HEK293 (cell line): ENCODE results near the gene LRRC74B.
A peak's percentile ranks its signal among the peaks of the same experiment; 100 is the strongest.

Source experiments
- CTCF ChIA-PET: fragments of 350-600 bp; formaldehyde crosslinking; extraction: SDS; loops from one replicate; lab custom pipeline; 2021; ENCODE audit warnings: antibody characterized with exemption; lab: Yijun Ruan, JAX
- POLR2A ChIA-PET: fragments of 300-600 bp; formaldehyde crosslinking; extraction: SDS; loops from one replicate; lab custom pipeline; 2020; ENCODE audit warnings: antibody characterized with exemption, inconsistent platforms; lab: Yijun Ruan, JAX
- H3K27ac ChIP-seq: fragments of 200-500 bp; sonication (Bioruptor generic); 2 replicates; pipeline ENCODE4 v1.5.1; 2014; ENCODE audit warnings: low read depth, low read length, control low read depth, inconsistent platforms; ENCODE audit errors: extremely low read depth
- H3K36me3 ChIP-seq, 2 experiments: fragments of 200-500 bp in 1 of 2; sonication (Bioruptor generic) in 1 of 2; 1 replicate in 1 of 2; 2 replicates in 1 of 2; pipeline ENCODE4 v1.5.1; 2014 to 2017; ENCODE audit warnings: inconsistent platforms in 2 of 2, low read length in 2 of 2; ENCODE audit not compliant: control insufficient read depth in 2 of 2, insufficient read depth in 1 of 2
- H3K4me1 ChIP-seq: fragments of 200-500 bp; sonication (Bioruptor generic); 2 replicates; pipeline ENCODE4 v1.5.1; 2014; ENCODE audit warnings: mild to moderate bottlenecking, low read length, inconsistent platforms; ENCODE audit not compliant: control insufficient read depth, insufficient read depth
- H3K4me3 ChIP-seq: 2 replicates; pipeline ENCODE4 v1.5.1; 2011; ENCODE audit warnings: low read depth, mild to moderate bottlenecking, control low read depth, low read length, moderate library complexity
- H3K9me3 ChIP-seq: fragments of 200-500 bp; sonication (Bioruptor generic); 2 replicates; pipeline ENCODE4 v1.5.1; 2014; ENCODE audit warnings: low read depth, low read length, inconsistent platforms; ENCODE audit not compliant: control insufficient read depth, insufficient read depth
- GLI4 ChIP-seq: fragments of 450-650 bp; formaldehyde crosslinking; IDR thresholded peaks from 2 replicates; pipeline ENCODE4 v1.5.1; 2016; ENCODE audit warnings: missing biosample characterization, missing genetic modification characterization
- GLIS2 ChIP-seq: fragments of 450-650 bp; formaldehyde crosslinking; IDR thresholded peaks from 2 replicates; pipeline ENCODE4 v1.5.1; 2016; ENCODE audit warnings: missing biosample characterization, missing genetic modification characterization
- KLF9 ChIP-seq: fragments of 450-650 bp; formaldehyde crosslinking; IDR thresholded peaks from 2 replicates; pipeline ENCODE4 v1.5.1; 2016; ENCODE audit warnings: missing biosample characterization, missing genetic modification characterization, low read depth
- MEIS1 ChIP-seq: sonication (generic); formaldehyde crosslinking; IDR thresholded peaks from 2 replicates; pipeline ENCODE4 v1.8.1; 2022; ENCODE audit warnings: missing genetic modification reagents, mild to moderate bottlenecking, borderline replicate concordance
- MYNN ChIP-seq: fragments of 450-650 bp; formaldehyde crosslinking; IDR thresholded peaks from 2 replicates; pipeline ENCODE4 v1.5.1; 2016; ENCODE audit warnings: missing biosample characterization, missing genetic modification characterization, borderline replicate concordance
- MZF1 ChIP-seq: fragments of 450-650 bp; formaldehyde crosslinking; IDR thresholded peaks from 2 replicates; pipeline ENCODE4 v1.5.1; 2017; ENCODE audit warnings: missing biosample characterization, missing genetic modification characterization, borderline replicate concordance
- PRDM1 ChIP-seq: fragments of 450-650 bp; formaldehyde crosslinking; IDR thresholded peaks from 2 replicates; pipeline ENCODE4; 2016; ENCODE audit warnings: missing biosample characterization, missing genetic modification characterization
- REST ChIP-seq: fragments of 450-650 bp; formaldehyde crosslinking; IDR thresholded peaks from 2 replicates; pipeline ENCODE4 v1.5.1; 2016; ENCODE audit warnings: missing biosample characterization, missing genetic modification characterization
- ZBTB17 ChIP-seq: fragments of 450-650 bp; formaldehyde crosslinking; IDR thresholded peaks from 2 replicates; pipeline ENCODE4 v1.5.1; 2016; ENCODE audit warnings: missing biosample characterization, missing genetic modification characterization
- ZBTB26 ChIP-seq: fragments of 450-650 bp; formaldehyde crosslinking; optimal IDR thresholded peaks from 2 replicates; pipeline ENCODE3; 2016; ENCODE audit warnings: missing biosample characterization, mild to moderate bottlenecking, missing genetic modification characterization
- ZBTB8A ChIP-seq: fragments of 450-650 bp; formaldehyde crosslinking; IDR thresholded peaks from 2 replicates; pipeline ENCODE4 v1.5.1; 2016; ENCODE audit warnings: missing biosample characterization, missing genetic modification characterization
- ZFHX2 ChIP-seq: fragments of 450-650 bp; formaldehyde crosslinking; conservative IDR thresholded peaks from 2 replicates; pipeline ENCODE4 v1.5.1; 2016; ENCODE audit warnings: missing biosample characterization, missing genetic modification characterization
- ZIC2 ChIP-seq: fragments of 450-650 bp; formaldehyde crosslinking; IDR thresholded peaks from 2 replicates; pipeline ENCODE4 v1.5.1; 2016; ENCODE audit warnings: missing biosample characterization, missing genetic modification characterization
- ZNF146 ChIP-seq: fragments of 450-650 bp; formaldehyde crosslinking; IDR thresholded peaks from 2 replicates; pipeline ENCODE4 v1.5.1; 2016; ENCODE audit warnings: missing biosample characterization, missing genetic modification characterization
- ZNF175 ChIP-seq: fragments of 450-650 bp; formaldehyde crosslinking; IDR thresholded peaks from 2 replicates; pipeline ENCODE4 v1.5.1; 2016; ENCODE audit warnings: missing biosample characterization, missing genetic modification characterization
- ZNF280D ChIP-seq: fragments of 450-650 bp; formaldehyde crosslinking; IDR thresholded peaks from 2 replicates; pipeline ENCODE4 v1.5.1; 2016; ENCODE audit warnings: missing biosample characterization, missing genetic modification characterization
- ZNF341 ChIP-seq: fragments of 450-650 bp; formaldehyde crosslinking; IDR thresholded peaks from 2 replicates; pipeline ENCODE4; 2016; ENCODE audit warnings: low read depth, missing biosample characterization, missing genetic modification characterization
- ZNF561 ChIP-seq: fragments of 450-650 bp; IDR thresholded peaks from 2 replicates; pipeline ENCODE4 v1.5.1; 2018; ENCODE audit warnings: missing biosample characterization, missing genetic modification characterization, borderline replicate concordance
- ZNF585B ChIP-seq: fragments of 450-650 bp; formaldehyde crosslinking; IDR thresholded peaks from 2 replicates; pipeline ENCODE4 v1.5.1; 2016; ENCODE audit warnings: missing biosample characterization, missing genetic modification characterization
- ZNF629 ChIP-seq: fragments of 450-650 bp; formaldehyde crosslinking; IDR thresholded peaks from 2 replicates; pipeline ENCODE4 v1.5.1; 2017; ENCODE audit warnings: missing biosample characterization, missing genetic modification characterization

LRRC74B gene

GRCh38 chr22:21012446-21013407 lies 33.0 kb upstream of the LRRC74B start:
- H3K4me3 ChIP-seq: no peak overlapping the region
- ChIA-PET CTCF (interaction anchor here (0.6 to 1.4 kb wide), 6 partner anchors 10 to 127 kb away, joined by 3 to 5 read pairs (median 4); partner anchors contain the start of genes LZTR1 and THAP7), POLR2A (interaction anchor here (0.9 to 1.5 kb wide), 3 partner anchors 10 to 31 kb away, joined by 4 to 9 read pairs (median 5); partner anchors contain the start of genes LZTR1 and THAP7)

GRCh38 chr22:21013657-21014201 lies 32.0 kb upstream of the LRRC74B start:
- POLR2A ChIA-PET: interaction anchor here (1.4 to 1.5 kb wide), 2 partner anchors 12 to 32 kb away, joined by 4 to 9 read pairs; partner anchors contain the start of genes LZTR1 and THAP7
- TF ChIP-seq PRDM1 (tag by site-specific recombination) (no peak), REST (tag by site-specific recombination) (peak; percentile 41; the same call in 1 of the 2 replicates)
- peaks cover 0 to 4% of the 10 kb centered on the region in 2 experiments; a peak in 1 of 3 replicates for H3K36me3 ChIP-seq
- peak overlapping the region; percentile 33 for H3K4me3 ChIP-seq
- H3K27ac ChIP-seq: no peak overlapping the region
- CTCF ChIA-PET: interaction anchor here (0.7 to 1.2 kb wide), 3 partner anchors 11 to 128 kb away, joined by 3 to 4 read pairs (median 3); partner anchors contain the start of gene THAP7
- no peaks in the 10 kb centered on the region for H3K4me1 ChIP-seq
- no peaks in the 10 kb centered on the region for H3K9me3 ChIP-seq

More at GRCh38 chr22:21012446-21013407, 33.0 kb upstream of the LRRC74B start:
- Histone ChIP-seq H3K4me1 (no peaks in the 10 kb centered on the region), H3K9me3 (no peaks in the 10 kb centered on the region), H3K36me3 (peaks cover 0 to 6% of the 10 kb centered on the region in 2 experiments; a peak in 1 of 3 replicates), H3K27ac (no peak overlapping the region)
- no peak for TF ChIP-seq ZNF585B (tag by site-specific recombination)
- TF ChIP-seq ZNF629 (tag by site-specific recombination): no peak
- no peak for TF ChIP-seq GLI4 (tag by site-specific recombination)
- TF ChIP-seq MZF1: no peak
- TF ChIP-seq, all 188 proteins: peak for 0

GRCh38 chr22:21014202-21014725 lies 31.5 kb upstream of the LRRC74B start:
- ChIA-PET CTCF (interaction anchor here (0.6 to 1.7 kb wide), 4 partner anchors 12 to 705 kb away, joined by 3 to 5 read pairs (median 3); partner anchors contain the start of gene THAP7), POLR2A (interaction anchor here (0.9 to 1.7 kb wide), 5 partner anchors 11 to 32 kb away, joined by 3 to 9 read pairs (median 7); partner anchors contain the start of genes LZTR1 and THAP7)
- Histone ChIP-seq H3K4me1 (no peaks in the 10 kb centered on the region), H3K36me3 (no peaks in the 10 kb centered on the region), H3K27ac (no peak overlapping the region), H3K9me3 (no peaks in the 10 kb centered on the region), H3K4me3 (peak overlapping the region; percentile 33)
- TF ChIP-seq ZBTB17 (tag by site-specific recombination) (peak; percentile 75), ZBTB8A (tag by site-specific recombination) (peak; percentile 59), MYNN (tag by site-specific recombination) (peak; percentile 100), ZFHX2 (tag by site-specific recombination) (peak; percentile 58), KLF9 (tag by site-specific recombination) (peak; percentile 68; the same call in 1 of the 2 replicates), ZIC2 (tag by site-specific recombination) (peak; percentile 89), ZNF280D (tag by site-specific recombination) (no peak), PRDM1 (tag by site-specific recombination) (no peak), ZNF146 (tag by site-specific recombination) (no peak), ZNF561 (tag by site-specific recombination) (no peak), GLIS2 (tag by site-specific recombination) (peak; percentile 96), ZNF175 (no peak), ZBTB26 (tag by site-specific recombination) (peak; percentile 61), ZNF341 (tag by site-specific recombination) (peak; percentile 72), MEIS1 (CRISPR knock-in tag) (no peak)
